SU-DHL-6 (cell line): ENCODE data around the gene HOXC10.

Experiments
- EZH2phosphoT487 ChIP-seq: fragments of 200-600 bp; sonication (generic), shearing (Covaris generic); conservative IDR thresholded peaks from 2 replicates; pipeline ENCODE4 v1.6.1; 2018; ENCODE audit warnings: mild to moderate bottlenecking, antibody characterized with exemption, low read length, moderate library complexity, mixed read lengths
- TF ChIP-seq, protein P1 (sequence below): fragments of 200-600 bp; sonication (generic); IDR thresholded peaks from one replicate; pipeline ENCODE4 v1.5.1; 2017; ENCODE audit warnings: antibody characterized with exemption, mild to moderate bottlenecking, low read length, moderate library complexity; ENCODE audit not compliant: insufficient read depth, poor library complexity, severe bottlenecking

DNA sequence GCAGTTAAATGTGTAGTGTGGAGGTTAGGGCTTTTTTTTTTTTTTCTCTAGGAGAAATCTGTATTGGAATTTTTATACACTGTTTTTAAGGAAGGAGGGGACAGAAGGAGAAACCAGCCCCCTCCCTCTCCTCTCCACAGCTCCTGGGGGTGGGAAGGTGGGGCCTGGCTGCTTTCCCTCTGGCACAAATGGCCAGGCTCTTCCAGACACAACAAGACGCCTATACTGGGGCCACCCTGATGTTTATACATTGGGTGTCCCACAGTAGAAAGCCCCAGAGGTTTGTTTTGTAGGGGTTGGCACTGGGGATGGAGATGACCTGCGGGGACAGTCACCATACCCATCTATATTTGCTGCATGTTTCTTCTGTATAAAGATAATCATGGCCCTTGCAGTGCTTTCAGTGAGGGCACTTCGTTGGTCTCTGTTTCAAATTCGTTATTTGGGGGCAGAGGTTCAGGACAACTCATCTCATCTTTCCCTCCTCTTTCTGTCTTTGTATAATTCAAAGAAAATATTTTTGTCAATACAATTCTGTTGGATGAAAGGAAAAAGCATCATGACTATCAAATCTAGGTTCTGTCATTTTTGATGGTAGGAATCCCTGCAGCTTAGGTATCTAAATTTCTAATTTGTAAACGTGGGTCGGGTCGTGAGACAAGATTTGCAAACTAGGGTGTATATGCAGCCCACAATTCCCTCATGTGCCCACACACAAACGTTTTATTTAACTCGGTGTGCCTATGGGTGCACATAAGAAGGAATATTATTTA is 7.9 kb upstream of the HOXC10 start:
- TF ChIP-seq, protein P1, sequence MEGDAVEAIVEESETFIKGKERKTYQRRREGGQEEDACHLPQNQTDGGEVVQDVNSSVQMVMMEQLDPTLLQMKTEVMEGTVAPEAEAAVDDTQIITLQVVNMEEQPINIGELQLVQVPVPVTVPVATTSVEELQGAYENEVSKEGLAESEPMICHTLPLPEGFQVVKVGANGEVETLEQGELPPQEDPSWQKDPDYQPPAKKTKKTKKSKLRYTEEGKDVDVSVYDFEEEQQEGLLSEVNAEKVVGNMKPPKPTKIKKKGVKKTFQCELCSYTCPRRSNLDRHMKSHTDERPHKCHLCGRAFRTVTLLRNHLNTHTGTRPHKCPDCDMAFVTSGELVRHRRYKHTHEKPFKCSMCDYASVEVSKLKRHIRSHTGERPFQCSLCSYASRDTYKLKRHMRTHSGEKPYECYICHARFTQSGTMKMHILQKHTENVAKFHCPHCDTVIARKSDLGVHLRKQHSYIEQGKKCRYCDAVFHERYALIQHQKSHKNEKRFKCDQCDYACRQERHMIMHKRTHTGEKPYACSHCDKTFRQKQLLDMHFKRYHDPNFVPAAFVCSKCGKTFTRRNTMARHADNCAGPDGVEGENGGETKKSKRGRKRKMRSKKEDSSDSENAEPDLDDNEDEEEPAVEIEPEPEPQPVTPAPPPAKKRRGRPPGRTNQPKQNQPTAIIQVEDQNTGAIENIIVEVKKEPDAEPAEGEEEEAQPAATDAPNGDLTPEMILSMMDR, result no peak
- TF ChIP-seq EZH2phosphoT487, result no peak
